ENCODE data around the gene CD19.
"Not testable (repeated sequence)": the region's sequence is repeated elsewhere in the genome, so short reads cannot be mapped to it uniquely, and the experiment has no call there.

- TF ChIP-seq ASH2L (IDR thresholded peaks at IDR 0.05; ENCODE audit: low read length); USF2 (IDR thresholded peaks at IDR 0.05; ENCODE audit: low read length); TEAD4 (IDR thresholded peaks at IDR 0.05; ENCODE audit: low read depth, low read length); RAD21 (IDR thresholded peaks at IDR 0.05 in 1 of 2, conservative IDR thresholded peaks at IDR 0.05 in 1 of 2; ENCODE audit: low read depth in 2 of 2, low read length in 2 of 2); CTCF (IDR thresholded peaks at IDR 0.05; ENCODE audit: control extremely low read depth in 1 of 3, insufficient read depth in 1 of 3, low read depth in 1 of 3, low read length in 3 of 3); RXRA (IDR thresholded peaks at IDR 0.05; ENCODE audit: insufficient read depth, low read depth, low read length); HDAC6 (IDR thresholded peaks at IDR 0.05; ENCODE audit: low read depth, low read length): not testable (repeated sequence)
These were observed 5.5 kb upstream of the CD19 start for GRCh38 chr16:28926284-28926683.

All from H1 (cell line).